Measurements from ENCODE around the gene MGAM2.

The MGAM2 gene

DNA sequence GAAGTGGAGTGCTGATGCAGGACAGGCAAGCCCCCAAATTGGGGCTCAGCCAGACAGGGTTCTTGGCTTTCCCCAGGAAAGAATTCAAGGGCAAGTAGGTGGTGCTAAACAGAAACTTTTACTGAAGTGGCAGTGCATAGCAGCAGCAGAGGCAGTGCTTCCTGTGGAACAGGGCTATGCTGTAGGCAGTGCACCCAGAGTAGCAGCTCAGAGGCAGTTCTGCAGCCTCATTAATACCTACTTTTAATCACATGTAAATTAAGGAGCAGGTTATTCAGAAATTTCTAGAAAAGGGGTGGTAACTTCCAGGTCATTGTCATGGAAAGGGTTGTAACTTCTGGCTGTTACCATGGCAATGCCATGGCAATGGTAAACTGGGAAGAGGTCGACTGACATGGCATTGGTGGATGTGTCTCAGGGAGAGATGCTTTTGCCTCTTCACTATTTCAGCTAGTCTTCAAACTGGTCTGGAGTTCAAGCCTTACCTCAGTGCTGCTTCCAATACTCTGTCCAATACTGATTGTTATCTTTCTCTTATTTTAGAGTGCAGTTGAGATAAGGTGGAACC, 117.1 kb downstream of the MGAM2 start:
- Histone ChIP-seq H3K36me3 (no peaks in the 10 kb centered on the region), H3K27me3 (peaks cover 0 to 2% of the 10 kb centered on the region in 2 donors), H3K27ac (no peak overlapping the region), H3K4me3 (no peak overlapping the region), H3K9me3 (no peaks in the 10 kb centered on the region), H3K4me1 (no peaks in the 10 kb centered on the region)
- TF ChIP-seq, protein P1, sequence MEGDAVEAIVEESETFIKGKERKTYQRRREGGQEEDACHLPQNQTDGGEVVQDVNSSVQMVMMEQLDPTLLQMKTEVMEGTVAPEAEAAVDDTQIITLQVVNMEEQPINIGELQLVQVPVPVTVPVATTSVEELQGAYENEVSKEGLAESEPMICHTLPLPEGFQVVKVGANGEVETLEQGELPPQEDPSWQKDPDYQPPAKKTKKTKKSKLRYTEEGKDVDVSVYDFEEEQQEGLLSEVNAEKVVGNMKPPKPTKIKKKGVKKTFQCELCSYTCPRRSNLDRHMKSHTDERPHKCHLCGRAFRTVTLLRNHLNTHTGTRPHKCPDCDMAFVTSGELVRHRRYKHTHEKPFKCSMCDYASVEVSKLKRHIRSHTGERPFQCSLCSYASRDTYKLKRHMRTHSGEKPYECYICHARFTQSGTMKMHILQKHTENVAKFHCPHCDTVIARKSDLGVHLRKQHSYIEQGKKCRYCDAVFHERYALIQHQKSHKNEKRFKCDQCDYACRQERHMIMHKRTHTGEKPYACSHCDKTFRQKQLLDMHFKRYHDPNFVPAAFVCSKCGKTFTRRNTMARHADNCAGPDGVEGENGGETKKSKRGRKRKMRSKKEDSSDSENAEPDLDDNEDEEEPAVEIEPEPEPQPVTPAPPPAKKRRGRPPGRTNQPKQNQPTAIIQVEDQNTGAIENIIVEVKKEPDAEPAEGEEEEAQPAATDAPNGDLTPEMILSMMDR (IDR thresholded peaks at IDR 0.05) = no peak
- no peak for DNase-seq
- intact Hi-C loops (cut with DNase I; ENCODE audit: low total_unique reads) = no loop called here

DNA sequence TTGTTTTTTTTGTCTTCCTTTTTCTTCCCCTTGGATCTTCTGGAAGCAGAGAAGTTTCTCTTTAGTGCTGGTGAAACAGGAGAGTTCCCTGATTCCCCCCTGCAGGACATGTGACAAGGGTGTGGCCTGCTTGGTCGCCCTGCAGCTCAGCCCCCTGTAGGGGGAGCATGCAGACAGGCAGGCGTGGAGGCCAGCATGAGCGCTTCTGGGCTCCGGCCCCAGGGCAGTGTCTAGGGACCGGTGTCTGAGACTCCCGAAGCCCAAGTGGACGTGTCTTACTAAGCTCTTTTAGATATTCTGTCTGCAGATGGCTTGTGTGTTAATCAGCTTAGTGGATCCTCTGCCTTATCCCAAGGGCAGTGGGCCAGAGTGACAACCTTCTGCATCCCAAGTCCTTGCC, 120.2 kb downstream of the MGAM2 start:
- Histone ChIP-seq H3K36me3 (no peaks in the 10 kb centered on the region), H3K27me3 (peaks cover 0 to 2% of the 10 kb centered on the region in 2 donors), H3K27ac (no peak overlapping the region), H3K4me1 (no peaks in the 10 kb centered on the region), H3K9me3 (no peaks in the 10 kb centered on the region), H3K4me3 (no peak overlapping the region)
- TF ChIP-seq, protein P1 (IDR thresholded peaks at IDR 0.05) = no peak
- no peak for DNase-seq
- intact Hi-C loops (cut with DNase I; ENCODE audit: low total_unique reads) = no loop called here

DNA sequence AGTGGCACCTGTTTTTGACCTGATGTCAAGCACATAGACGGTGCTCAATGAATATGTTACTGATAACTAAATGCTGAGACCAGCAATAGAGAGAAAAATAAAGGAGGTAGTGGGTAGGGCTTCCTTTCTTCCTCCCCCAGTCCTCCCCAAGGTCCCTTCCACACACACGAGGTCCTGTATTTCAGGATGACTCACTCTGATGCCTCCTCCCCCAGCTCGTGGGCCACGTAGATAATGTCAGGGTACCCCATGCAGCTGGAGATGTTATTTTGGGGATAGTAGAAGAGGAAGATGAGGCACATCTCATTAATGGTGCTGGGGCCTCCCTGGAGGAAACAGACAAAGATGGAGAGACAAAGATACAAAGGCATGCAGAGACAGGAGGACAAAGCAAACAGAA, 129.0 kb downstream of the MGAM2 start:
- Histone ChIP-seq H3K4me1 (no peaks in the 10 kb centered on the region), H3K36me3 (no peaks in the 10 kb centered on the region), H3K9me3 (no peaks in the 10 kb centered on the region), H3K4me3 (no peak overlapping the region), H3K27ac (no peak overlapping the region), H3K27me3 (peaks cover 0 to 2% of the 10 kb centered on the region in 2 donors)
- DNase-seq = no peak
- TF ChIP-seq, protein P1 (IDR thresholded peaks at IDR 0.05) = no peak
- intact Hi-C loops (cut with DNase I; ENCODE audit: low total_unique reads) = no loop called here

DNA sequence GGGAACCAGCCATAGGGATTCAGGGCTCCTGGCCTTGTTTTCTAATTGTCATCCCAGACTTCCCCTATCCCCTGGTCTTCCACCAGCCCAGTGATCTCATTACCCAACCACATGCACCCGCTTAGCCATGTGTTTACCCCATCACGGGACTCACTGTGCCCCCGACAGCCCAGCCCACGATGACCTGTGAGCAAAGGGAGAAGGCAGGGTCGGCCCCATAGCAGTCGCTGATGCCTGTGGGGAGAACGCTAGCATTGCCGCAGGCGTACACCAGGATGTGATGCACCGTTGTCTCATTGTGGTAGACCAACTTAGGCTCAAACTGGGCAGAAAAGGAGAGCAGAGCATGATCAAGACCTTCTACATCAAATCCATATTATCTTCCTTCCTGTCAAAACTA, 132.3 kb downstream of the MGAM2 start:
- intact Hi-C loops (cut with DNase I; ENCODE audit: low total_unique reads) = no loop called here
- H3K27ac ChIP-seq = no peak overlapping the region
- DNase-seq = no peak
- no peak overlapping the region for H3K4me3 ChIP-seq
- H3K4me1 ChIP-seq = no peaks in the 10 kb centered on the region
- H3K9me3 ChIP-seq = no peaks in the 10 kb centered on the region
- TF ChIP-seq, protein P1 (IDR thresholded peaks at IDR 0.05) = no peak
- H3K27me3 ChIP-seq = peaks cover 0 to 2% of the 10 kb centered on the region in 2 donors
- no peaks in the 10 kb centered on the region for H3K36me3 ChIP-seq

DNA sequence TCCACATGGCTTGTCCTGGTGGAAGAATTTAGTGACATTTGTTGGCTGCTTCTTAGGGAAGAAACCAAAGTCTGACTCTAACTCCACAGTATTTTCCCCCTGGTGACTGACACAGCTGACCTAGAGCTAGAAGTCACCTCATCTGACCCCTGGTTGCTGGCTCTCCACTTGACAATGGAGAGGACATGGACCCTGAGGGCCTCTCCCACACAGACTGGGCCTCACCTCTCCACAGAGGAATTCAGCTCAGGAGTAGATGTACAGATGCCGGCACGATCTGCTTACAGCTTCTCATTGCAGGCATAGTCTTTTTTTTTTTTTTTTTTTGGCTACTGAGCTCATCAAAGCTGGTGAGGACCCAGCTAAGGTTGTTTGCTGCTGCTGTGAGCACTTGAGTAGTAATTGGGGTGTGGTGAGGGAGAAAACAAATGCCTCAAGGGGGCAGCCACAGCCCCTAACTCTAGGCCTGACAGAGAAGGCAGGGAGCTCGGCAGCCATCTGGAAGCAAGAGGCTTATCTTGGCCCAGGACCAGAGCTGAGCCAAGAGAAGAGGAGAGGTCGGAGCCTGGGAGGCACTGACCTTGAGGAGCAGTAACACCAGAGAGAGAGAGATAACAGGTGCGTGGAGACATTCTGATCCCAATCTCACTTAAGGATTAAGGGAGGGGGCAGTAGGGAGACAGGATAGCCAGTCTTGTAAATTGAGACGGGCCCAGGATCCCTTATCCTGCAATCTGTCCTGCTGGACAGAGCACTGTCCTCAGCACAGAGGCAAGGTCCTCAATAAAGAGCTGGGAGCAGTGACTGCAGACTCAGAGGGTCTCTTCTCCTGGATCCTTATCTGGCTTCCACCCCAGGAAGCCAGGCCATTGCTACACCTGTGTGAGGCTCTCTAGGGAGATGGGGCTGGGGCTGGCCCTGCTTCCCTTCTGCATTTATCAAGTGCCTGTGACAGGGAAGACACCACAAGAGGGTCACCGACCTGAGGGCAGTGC, 136.9 kb downstream of the MGAM2 start:
- H3K4me3 ChIP-seq = no peak overlapping the region
- H3K9me3 ChIP-seq = no peaks in the 10 kb centered on the region
- intact Hi-C loops (cut with DNase I; ENCODE audit: low total_unique reads) = no loop called here
- H3K36me3 ChIP-seq = no peaks in the 10 kb centered on the region
- DNase-seq = no peak
- H3K27ac ChIP-seq = no peak overlapping the region
- no peaks in the 10 kb centered on the region for H3K4me1 ChIP-seq
- TF ChIP-seq, protein P1 (IDR thresholded peaks at IDR 0.05) = no peak
- H3K27me3 ChIP-seq = peaks cover 0 to 2% of the 10 kb centered on the region in 2 donors
